ENCODE measurements around the gene ERBB4. TPM values are rescaled to one million over a fixed set of nuclear protein-coding genes. Genes with fewer than 3 reads are reported as not detected.
A peak's percentile ranks its signal among the peaks of the same experiment; 100 is the strongest.

ERBB4 gene
- total RNA-seq, 1 donor from 2014 or later: 9.2 TPM

- no peak for DNase-seq (ENCODE audit: low spot score in 2 of 2, unreplicated experiment in 2 of 2)
- TF ChIP-seq, protein P1, sequence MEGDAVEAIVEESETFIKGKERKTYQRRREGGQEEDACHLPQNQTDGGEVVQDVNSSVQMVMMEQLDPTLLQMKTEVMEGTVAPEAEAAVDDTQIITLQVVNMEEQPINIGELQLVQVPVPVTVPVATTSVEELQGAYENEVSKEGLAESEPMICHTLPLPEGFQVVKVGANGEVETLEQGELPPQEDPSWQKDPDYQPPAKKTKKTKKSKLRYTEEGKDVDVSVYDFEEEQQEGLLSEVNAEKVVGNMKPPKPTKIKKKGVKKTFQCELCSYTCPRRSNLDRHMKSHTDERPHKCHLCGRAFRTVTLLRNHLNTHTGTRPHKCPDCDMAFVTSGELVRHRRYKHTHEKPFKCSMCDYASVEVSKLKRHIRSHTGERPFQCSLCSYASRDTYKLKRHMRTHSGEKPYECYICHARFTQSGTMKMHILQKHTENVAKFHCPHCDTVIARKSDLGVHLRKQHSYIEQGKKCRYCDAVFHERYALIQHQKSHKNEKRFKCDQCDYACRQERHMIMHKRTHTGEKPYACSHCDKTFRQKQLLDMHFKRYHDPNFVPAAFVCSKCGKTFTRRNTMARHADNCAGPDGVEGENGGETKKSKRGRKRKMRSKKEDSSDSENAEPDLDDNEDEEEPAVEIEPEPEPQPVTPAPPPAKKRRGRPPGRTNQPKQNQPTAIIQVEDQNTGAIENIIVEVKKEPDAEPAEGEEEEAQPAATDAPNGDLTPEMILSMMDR (IDR thresholded peaks at IDR 0.05; ENCODE audit: unreplicated experiment): no peak
- peaks cover 22% of the 10 kb centered on the region for H3K4me1 Mint-ChIP-seq
- H3K27me3 Mint-ChIP-seq (ENCODE audit: low read depth): no peaks in the 10 kb centered on the region
- H3K27ac Mint-ChIP-seq: no peak overlapping the region
- H3K9me3 Mint-ChIP-seq: peaks cover 6% of the 10 kb centered on the region
- H3K4me3 Mint-ChIP-seq: no peak overlapping the region
- H3K36me3 Mint-ChIP-seq: no peaks in the 10 kb centered on the region
These were observed 674.3 kb downstream of the ERBB4 start for GRCh38 chr2:211864328-211864727.

- H3K4me3 Mint-ChIP-seq: no peak overlapping the region
- peaks cover 4% of the 10 kb centered on the region for H3K4me1 Mint-ChIP-seq
- no peak for DNase-seq (ENCODE audit: low spot score in 2 of 2, unreplicated experiment in 2 of 2)
- no peak overlapping the region for H3K27ac Mint-ChIP-seq
- no peaks in the 10 kb centered on the region for H3K27me3 Mint-ChIP-seq (ENCODE audit: low read depth)
- TF ChIP-seq, protein P1 (IDR thresholded peaks at IDR 0.05; ENCODE audit: unreplicated experiment): no peak
- peaks cover 6% of the 10 kb centered on the region for H3K9me3 Mint-ChIP-seq
- no peaks in the 10 kb centered on the region for H3K36me3 Mint-ChIP-seq
These were observed 678.4 kb downstream of the ERBB4 start for GRCh38 chr2:211860224-211860623.

- no peak for DNase-seq (ENCODE audit: low spot score in 2 of 2, unreplicated experiment in 2 of 2)
- H3K9me3 Mint-ChIP-seq: no peaks in the 10 kb centered on the region
- H3K27ac Mint-ChIP-seq: no peak overlapping the region
- TF ChIP-seq, protein P1 (IDR thresholded peaks at IDR 0.05; ENCODE audit: unreplicated experiment): peak; percentile 55
- H3K36me3 Mint-ChIP-seq: no peaks in the 10 kb centered on the region
- no peak overlapping the region for H3K4me3 Mint-ChIP-seq
- H3K27me3 Mint-ChIP-seq (ENCODE audit: low read depth): no peaks in the 10 kb centered on the region
- no peaks in the 10 kb centered on the region for H3K4me1 Mint-ChIP-seq
These were observed 683.8 kb downstream of the ERBB4 start for GRCh38 chr2:211854832-211855231.

- no peak for DNase-seq (ENCODE audit: low spot score in 2 of 2, unreplicated experiment in 2 of 2)
- TF ChIP-seq, protein P1 (IDR thresholded peaks at IDR 0.05; ENCODE audit: unreplicated experiment): no peak
- peaks cover 3% of the 10 kb centered on the region for H3K4me1 Mint-ChIP-seq
- no peaks in the 10 kb centered on the region for H3K9me3 Mint-ChIP-seq
- no peaks in the 10 kb centered on the region for H3K36me3 Mint-ChIP-seq
- no peak overlapping the region for H3K4me3 Mint-ChIP-seq
- H3K27me3 Mint-ChIP-seq (ENCODE audit: low read depth): no peaks in the 10 kb centered on the region
- no peak overlapping the region for H3K27ac Mint-ChIP-seq
These were observed 691.9 kb downstream of the ERBB4 start for GRCh38 chr2:211846714-211847113.

GRCh38 chr2:211846036-211846400, 692.6 kb downstream of the ERBB4 start:
- H3K27me3 Mint-ChIP-seq (ENCODE audit: low read depth): no peaks in the 10 kb centered on the region
- no peak overlapping the region for H3K27ac Mint-ChIP-seq
- TF ChIP-seq, protein P1 (IDR thresholded peaks at IDR 0.05; ENCODE audit: unreplicated experiment): no peak
- no peaks in the 10 kb centered on the region for H3K36me3 Mint-ChIP-seq
- H3K9me3 Mint-ChIP-seq: no peaks in the 10 kb centered on the region
- no peak for DNase-seq (ENCODE audit: low spot score in 2 of 2, unreplicated experiment in 2 of 2)
- peaks cover 3% of the 10 kb centered on the region for H3K4me1 Mint-ChIP-seq
- H3K4me3 Mint-ChIP-seq: no peak overlapping the region
